NCI-H345 (cell line): ENCODE results near the gene STX17.
A peak's percentile ranks its signal among the peaks of the same experiment; 100 is the strongest.
"Not testable (repeated sequence)": the region's sequence is repeated elsewhere in the genome, so short reads cannot be mapped to it uniquely, and the experiment has no call there.

Experiments used
- DNase-seq: peaks from one replicate; lab custom pipeline; 2025; lab: John Stamatoyannopoulos, UW

The STX17 gene

GRCh38 chr9:99970481-99970880, 64.0 kb downstream of the STX17 start:
- DNase-seq = no peak

- DNase-seq = no peak
Observed at GRCh38 chr9:99971410-99971809, 65.0 kb downstream of the STX17 start.

GRCh38 chr9:99973455-99973854, 67.0 kb downstream of the STX17 start:
- DNase-seq = no peak

GRCh38 chr9:99977033-99977792, 70.8 kb downstream of the STX17 start:
- DNase-seq = no peak

DNA sequence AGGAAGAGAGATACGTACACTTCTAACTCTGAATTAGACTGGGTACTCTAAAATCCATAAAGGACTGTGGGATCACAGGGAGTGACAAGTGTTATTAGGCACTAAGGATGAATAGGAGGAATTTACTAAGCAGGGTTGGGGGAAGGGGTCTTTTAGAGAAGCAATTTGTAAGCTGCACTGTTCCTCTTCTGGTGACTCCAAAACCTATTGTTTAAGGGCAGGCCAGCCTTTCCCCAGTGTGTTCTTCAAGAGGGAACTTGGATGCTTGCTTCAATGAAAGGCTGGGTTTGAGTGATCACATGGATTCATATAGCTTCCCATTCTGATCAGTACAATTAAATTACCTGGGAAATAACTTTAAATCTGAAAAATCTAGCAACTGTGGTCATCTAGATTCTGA, 71.8 kb downstream of the STX17 start:
- DNase-seq = no peak

- no peak for DNase-seq
Observed at GRCh38 chr9:99980598-99980997, 74.1 kb downstream of the STX17 start.

DNA sequence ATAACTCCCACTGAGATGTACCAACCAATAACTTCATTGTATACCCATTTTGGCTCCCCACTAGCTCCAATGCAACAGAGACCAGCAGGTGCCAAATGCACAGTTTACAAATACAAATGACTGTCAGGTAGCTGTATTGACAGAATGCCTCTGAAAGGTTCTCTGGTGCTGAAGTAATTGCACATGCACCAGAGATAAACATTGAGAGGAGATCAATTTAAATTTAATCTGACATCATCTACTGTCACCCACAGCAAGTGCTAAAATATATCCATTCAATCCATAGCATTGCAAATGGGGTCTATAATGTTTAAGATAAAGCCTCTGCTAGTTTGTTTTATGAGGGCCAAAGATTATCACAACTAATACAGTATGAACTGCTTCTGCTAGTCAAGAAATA, 80.2 kb downstream of the STX17 start:
- peak; percentile 58 for DNase-seq

GRCh38 chr9:99990508-99990907, 84.1 kb downstream of the STX17 start:
- DNase-seq = not testable (repeated sequence)

- DNase-seq = no peak
Observed at GRCh38 chr9:99998266-99998665, 91.8 kb downstream of the STX17 start.

DNA sequence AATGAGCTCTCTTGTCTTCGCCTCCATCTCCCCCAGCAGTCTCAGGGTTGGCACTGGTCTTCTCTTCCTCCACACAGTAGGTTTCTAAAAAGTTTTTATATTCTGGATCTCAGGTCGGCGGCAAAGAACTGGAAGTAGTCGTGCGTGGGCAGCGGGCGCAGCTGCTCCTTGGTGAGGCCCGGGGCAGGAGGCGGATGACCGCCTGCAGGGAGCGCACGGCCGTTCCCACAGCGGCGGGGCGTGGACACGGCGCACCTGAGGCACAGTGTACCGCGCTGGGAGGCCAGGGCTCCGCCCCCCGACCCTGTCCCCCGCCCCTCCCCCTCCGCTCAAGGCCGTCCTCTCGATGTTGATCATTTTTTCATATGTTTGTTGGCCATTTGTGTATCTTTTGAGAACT, 92.4 kb downstream of the STX17 start:
- no peak for DNase-seq

- no peak for DNase-seq
Observed at GRCh38 chr9:99999797-100000196, 93.3 kb downstream of the STX17 start.

DNA sequence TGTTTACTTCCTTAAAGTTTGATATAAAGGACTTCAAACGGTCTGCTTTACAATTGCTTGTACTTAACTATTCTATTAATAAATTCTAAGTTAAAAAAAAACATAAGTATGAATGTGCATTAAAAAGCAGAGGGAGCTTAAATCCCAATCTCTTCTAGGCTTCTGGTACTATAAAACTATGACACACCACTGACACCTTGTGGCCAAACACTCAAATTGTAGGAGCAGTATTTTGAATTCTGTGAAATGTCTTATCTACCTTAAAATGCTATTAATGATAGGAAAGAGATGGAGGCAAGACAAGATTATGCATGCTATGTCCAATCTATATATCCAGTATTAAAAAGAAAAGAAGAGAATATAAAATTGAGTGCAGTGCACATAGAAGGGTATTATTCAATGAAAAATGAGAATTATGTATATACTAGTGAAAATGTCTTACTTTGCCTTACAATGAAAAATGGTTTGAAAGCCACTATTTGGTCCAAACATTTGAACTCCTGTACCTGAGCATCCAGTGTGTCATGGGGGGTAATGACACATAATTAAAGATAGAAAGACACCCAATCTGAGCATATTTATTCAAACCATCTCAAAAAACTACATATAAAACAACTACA, 104.7 kb downstream of the STX17 start:
- peak; percentile 14 for DNase-seq

GRCh38 chr9:100012279-100012678, 105.8 kb downstream of the STX17 start:
- DNase-seq = no peak

DNA sequence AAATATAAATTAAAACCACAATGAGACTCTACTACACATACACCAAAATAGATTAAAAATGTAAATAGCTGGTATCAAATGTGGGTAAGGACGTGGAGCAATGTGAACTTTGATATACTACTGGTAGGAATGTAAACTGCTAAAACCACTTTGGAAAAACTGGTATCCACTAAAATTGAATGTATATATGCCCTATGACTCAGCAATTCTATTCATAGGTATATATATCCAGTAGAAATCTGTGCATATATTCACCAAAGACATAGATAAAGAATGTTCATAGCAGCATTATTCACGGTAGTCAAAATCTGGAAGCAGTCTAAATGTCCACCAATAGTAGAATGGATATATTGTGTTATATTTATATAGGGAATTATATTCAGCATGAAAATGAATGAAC, 107.1 kb downstream of the STX17 start:
- DNase-seq = no peak

DNA sequence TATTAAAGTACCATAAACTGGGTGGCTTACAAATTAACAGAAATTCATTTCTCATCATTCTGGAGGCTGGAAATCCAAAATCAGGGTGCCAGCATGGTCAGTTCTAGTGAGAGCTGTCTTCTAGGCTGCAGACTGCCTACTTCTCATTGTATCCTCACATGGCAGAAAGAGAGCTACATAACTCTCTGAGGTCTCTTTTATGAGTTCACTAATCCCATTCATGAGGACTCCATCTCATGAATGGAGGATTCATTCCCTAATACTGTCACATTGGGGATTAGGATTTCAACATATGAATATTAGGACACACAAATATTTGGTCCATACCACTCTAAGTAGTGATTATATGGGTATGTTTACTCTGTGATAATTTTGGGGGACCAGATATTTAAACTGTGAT, 108.4 kb downstream of the STX17 start:
- no peak for DNase-seq

- no peak for DNase-seq
Observed at GRCh38 chr9:100019541-100019940, 113.1 kb downstream of the STX17 start.
